HG03066 (cell line): ENCODE measurements around the gene TSC2.

Experiments
- ATAC-seq: cut with Tn5 transposase; IDR thresholded peaks from one replicate; pipeline ENCODE4 v1.9.1; 2021; ENCODE audit warnings: low read depth; ENCODE audit not compliant: unreplicated experiment

TSC2 gene

GRCh38 chr16:2061526-2061925 is 13.7 kb downstream of the TSC2 start:
- no peak for ATAC-seq

- no peak for ATAC-seq
These were observed 15.0 kb downstream of the TSC2 start for GRCh38 chr16:2062801-2063200.

GRCh38 chr16:2063861-2064260 is 16.1 kb downstream of the TSC2 start:
- no peak for ATAC-seq

GRCh38 chr16:2064368-2064945 is 16.7 kb downstream of the TSC2 start:
- no peak for ATAC-seq

GRCh38 chr16:2066139-2066538 is 18.4 kb downstream of the TSC2 start:
- ATAC-seq = no peak

GRCh38 chr16:2070576-2071453 is 23.0 kb downstream of the TSC2 start:
- ATAC-seq = no peak

- ATAC-seq = no peak
These were observed 23.8 kb downstream of the TSC2 start for GRCh38 chr16:2071454-2072202.

- ATAC-seq = no peak
These were observed 25.1 kb downstream of the TSC2 start for GRCh38 chr16:2072926-2073325.

GRCh38 chr16:2074071-2074470 is 26.3 kb downstream of the TSC2 start:
- ATAC-seq = no peak

GRCh38 chr16:2075631-2076030 is 27.8 kb downstream of the TSC2 start:
- ATAC-seq = no peak

GRCh38 chr16:2076072-2076865 is 28.5 kb downstream of the TSC2 start:
- no peak for ATAC-seq

- ATAC-seq = no peak
These were observed 29.2 kb downstream of the TSC2 start for GRCh38 chr16:2077016-2077415.

- no peak for ATAC-seq
These were observed 29.9 kb downstream of the TSC2 start for GRCh38 chr16:2077696-2078095.

GRCh38 chr16:2078096-2078495 is 30.3 kb downstream of the TSC2 start:
- ATAC-seq = no peak

- no peak for ATAC-seq
These were observed 30.9 kb downstream of the TSC2 start for GRCh38 chr16:2078691-2079090.

- no peak for ATAC-seq
These were observed 31.6 kb downstream of the TSC2 start for GRCh38 chr16:2079311-2079800.

GRCh38 chr16:2079991-2080390 is 32.2 kb downstream of the TSC2 start:
- ATAC-seq = no peak

GRCh38 chr16:2081201-2082084 is 33.7 kb downstream of the TSC2 start:
- no peak for ATAC-seq

- ATAC-seq = no peak
These were observed 34.6 kb downstream of the TSC2 start for GRCh38 chr16:2082171-2082982.
